ENCODE measurements around the gene TMEM107.
"Not testable (repeated sequence)": the region's sequence is repeated elsewhere in the genome, so short reads cannot be mapped to it uniquely, and the experiment has no call there.

The TMEM107 gene

DNA sequence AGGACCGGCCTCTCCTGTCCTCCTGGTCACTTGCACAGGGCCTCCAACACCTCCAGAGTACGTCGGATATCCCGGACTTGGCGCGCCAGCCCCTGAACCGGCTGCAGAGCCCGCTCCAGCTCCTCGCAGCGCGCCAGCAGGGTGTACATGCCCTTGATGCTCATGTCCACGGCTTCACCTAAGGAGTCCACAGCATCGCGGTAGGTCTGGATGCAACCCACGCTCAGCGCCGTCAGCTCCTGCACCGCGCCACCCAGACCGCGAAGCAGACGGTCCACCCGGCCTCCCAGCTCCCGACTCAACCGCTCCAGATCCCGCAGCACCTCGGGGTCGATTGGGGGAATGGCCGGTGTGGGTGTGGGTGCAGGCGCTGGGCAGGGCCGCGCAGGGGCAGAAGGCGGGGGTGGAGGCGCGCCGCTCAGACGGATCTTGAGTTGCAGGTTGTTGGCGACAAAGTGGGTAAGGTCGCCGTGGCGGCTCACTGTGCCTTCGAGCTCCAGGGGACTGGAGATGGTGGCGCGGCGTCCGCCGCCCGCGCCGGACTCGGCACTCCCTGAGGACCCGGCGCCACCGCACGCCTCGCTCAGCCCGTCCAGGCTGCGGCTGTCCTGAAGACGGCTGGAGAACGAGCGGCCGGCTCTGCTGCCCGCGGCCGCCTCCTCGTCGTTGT lies 13.0 kb upstream of the TMEM107 start:
- no peak for DNase-seq

DNA sequence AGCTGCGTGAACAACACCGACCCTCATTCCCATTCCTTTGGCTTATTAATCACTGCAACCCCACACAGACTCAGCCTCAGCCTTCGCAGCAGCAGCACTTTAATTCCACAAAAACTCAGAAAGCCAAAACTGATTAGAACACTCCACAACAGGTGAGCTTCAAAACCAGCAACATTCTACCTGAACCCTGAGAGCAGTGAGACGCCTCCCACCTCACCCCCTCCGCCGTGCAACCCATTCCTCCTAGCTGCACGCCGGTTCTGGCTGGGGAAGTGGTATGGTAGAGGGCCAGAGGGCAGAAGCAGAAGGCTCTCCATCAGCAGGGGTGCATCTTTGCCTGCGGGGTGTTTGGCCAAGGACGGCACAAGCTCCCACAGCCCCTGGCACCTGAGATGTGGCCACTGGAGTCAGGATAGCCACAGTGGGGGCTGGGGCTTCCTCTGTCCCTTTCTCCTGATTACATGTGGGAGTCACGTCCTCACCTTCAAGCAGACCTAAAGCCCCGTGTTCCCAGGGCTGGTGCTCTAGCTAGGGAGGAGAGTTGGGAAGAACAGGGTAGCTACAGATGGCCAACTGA lies 12.2 kb upstream of the TMEM107 start:
- no peak for DNase-seq

DNA sequence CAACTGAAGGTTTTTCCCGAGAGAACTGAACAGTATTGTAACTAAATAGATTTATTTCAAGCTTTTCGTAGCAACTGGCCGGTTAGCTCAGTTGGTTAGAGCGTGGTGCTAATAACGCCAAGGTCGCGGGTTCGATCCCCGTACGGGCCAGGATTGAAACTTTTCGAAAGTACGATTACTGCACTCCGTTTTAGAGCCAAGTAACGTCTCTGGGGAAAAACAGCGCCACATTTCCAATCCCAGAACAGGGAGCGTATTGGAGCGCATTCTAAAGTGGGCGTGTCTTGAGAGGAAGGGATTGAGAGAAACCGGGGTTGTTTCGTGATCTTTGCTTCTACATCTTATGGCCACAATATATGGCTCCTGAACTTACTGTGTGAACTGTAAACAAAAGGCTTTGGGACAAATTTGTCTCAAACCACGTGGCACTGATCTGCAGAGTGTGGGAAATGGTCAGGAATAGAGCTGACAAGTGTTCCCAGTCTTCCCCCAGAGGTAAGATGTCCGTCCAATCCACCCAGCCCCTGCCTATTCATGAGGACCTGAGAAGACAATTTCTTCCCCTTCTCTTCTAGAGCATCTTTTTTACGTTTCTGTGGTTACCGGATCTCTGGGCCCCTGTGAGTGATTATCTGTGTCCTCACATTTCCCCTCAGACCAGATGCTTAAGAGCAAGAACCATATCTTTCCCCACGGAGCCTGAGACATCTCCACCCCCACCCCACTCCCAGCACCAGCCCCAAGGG lies 11.5 kb upstream of the TMEM107 start:
- peak; percentile 98 for DNase-seq

DNA sequence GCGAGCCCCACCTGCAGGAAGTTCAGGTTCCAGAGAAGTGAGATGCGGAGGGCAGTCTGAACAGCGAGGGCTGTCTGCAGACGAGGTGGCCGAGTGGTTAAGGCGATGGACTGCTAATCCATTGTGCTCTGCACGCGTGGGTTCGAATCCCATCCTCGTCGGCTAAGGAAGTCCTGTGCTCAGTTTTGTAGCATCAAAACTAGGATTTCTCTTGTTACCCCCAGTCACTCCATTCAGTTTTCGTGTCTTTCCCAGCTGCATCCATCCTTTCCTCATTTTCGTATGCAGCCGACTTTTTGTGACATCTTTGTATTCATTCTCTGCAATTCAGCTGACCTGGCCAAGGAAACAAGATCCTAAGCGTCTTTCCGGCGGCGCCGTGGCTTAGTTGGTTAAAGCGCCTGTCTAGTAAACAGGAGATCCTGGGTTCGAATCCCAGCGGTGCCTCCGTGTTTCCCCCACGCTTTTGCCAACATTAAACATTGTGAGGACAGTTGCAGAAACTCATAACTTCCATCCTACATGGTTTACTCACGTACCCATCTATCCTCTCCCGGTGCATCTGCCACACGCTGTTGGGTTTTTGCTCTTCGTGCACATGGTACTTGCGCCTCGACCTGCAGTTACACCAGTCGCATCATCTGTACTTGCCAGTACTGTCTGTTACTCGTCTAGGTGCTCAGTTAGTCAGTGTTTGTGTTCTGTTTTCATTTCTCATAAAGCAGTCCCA lies 10.8 kb upstream of the TMEM107 start:
- peak; percentile 96 for DNase-seq

DNA sequence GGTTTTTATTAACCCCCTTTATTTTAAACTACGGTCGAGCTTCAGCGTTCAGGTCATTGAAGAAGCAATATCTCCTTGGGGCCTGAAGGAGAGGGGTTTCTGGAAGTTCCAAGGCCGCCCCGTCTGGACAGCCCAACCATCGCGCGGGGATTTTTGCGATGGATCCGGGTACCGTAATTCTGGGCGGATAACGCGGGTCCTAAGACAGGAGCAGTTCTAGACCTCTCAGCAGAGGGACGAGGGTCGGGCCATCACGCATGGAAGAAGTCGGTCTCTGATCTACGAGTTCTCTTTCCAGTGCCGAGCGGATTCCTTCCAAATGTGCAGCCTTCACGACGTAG lies 10.2 kb upstream of the TMEM107 start:
- no peak for DNase-seq

DNA sequence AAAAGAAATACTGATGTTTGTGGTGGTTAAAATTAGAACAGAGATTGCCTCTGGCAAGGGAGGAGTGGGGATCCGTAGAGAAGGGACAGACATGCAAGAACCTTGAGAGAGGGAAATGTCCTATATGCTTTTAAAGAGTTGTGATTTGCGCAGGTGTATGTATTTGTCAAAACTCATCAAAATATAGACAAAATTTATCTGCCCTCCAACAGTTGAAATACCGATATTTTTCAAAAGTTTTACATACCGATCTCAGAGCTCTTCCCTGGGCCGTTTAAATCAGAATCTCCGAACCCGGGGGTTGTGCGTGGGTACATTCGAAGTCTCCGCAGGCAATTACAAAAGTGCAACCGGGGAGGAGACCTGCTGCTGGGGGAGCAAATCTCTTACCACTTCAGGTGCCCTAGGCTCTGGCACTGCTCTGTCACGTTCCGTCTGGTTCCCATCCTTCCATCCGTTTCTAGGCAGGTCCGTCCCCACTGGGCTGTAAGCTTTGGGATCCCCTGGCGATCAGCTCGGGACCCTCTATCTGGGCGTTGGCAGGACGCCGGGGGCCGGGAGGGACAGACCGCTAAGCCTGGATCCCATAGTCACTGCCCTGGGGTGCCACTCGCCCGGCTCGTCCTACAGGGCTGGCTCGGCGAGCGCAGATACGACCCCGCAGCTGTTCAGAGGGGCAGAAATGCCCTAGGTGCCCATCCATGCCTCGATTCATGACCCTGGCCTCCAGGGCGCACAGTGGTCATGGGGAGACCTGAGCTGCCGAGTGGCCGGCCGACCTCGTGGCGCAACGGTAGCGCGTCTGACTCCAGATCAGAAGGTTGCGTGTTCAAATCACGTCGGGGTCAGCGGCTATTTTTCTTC lies 9.6 kb upstream of the TMEM107 start:
- DNase-seq, result peak; percentile 83

DNA sequence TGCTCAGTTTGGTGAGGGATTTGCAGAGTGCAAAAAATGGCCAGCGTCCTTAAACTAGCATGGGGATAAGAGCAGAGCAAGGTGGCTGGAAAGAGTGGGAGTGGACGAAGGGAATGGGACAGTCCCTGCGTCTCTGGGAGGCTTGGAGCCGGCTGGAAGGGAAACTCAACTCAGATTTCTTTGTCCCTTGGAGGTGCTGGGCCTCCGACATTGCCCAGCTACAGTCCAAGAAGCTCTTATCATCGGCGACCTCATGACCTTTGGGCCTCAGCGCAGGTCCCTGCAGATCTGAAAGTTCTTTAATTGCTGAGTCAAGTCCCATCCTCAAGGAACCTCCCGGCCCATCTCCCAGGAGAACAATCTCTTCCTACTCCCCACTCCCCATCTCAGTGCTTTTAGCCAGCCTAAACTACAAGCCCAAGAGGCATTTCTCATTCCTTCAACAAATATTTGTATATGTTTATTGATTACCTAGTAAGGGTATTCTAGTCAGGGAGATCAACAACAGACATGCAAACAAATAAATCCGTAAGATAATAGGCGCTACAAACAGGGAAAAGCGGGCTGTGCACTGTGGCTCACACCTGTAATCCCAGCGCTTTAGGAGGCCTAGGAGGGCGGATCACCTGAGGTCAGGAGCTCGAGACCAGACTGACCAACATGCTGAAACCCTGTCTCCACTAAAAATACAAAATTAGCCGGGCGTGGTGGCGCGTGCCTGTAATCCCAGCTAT lies 985 bp upstream of the TMEM107 start:
- no peak for DNase-seq

DNA sequence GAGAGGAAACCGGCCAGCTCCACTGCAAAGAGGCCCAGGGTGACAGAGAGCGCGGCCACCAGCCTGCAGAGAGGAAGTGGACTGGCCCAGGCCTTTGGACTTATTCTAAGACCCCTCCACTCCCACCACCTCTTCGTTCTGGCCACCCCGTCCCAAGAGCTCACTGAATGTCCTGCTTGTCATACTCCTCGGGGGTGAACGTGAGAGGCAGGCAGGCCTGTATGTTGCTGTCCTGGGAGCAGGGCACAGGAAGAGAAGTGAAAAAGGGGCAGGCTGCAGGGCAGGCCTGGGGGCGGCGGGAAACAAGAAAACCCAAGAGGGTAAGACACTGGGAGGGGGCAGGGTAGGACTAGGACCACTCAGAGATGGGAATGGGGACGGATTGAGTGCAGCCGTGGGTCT lies 384 bp downstream of the TMEM107 start:
- no peak for DNase-seq

DNA sequence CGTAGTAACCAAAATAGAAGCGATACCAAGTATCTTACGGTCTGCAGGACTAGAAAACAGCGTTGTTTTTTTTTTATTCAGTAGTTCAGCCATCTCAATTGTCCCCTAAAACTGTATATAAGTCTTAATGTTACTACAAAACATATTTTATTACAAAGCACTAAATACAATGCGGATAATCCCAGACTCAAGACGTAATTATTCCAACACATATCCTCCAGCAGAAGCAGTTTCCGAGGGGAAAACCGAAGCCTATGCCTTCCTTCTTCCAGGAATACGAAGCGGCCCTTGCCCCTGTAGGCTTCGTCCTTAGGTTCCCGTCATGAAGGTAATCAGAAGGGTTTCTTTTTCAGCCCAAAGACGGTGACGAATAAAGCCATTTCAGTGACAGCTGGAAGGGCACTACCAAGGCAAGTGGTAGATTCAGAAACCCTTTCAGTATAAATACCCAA lies 2.3 kb downstream of the TMEM107 start:
- DNase-seq, result no peak

DNA sequence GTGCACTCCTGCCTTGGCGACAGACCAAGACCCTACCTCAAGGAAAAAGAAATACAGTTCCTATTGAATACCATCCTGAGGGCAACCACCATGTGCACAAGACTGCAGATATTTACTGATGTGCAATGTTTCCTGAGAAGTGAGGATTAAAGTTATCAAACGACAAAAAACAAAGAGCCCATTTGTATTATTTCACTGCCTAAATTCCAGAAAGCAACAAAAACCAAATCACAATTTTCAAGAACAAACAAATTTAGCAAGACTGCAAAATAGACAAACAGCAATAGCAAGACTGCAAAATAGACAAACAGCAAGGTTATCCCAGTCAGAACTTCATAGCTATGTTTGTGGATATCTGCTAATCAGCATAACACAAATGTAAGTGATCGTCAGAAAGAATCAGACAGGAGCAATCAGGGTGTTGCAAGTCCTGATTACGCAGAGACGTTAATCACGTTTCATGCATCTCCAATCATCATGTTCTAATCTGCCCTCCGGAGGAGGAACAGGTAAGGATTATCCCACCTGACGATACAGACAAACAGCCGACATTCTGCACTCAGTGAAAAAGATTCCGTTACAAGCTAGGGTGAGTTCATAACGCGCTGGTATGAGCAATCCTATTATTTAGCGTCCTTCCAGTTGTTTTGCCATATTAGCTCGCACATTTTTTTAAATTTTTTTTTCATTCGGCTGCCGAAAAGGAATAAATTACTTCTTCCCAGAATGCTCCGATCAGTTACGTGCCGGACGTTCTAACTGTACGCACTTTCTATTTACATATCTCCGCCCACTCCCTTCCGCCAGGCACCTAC lies 2.9 kb downstream of the TMEM107 start:
- DNase-seq, result peak; percentile 95

DNA sequence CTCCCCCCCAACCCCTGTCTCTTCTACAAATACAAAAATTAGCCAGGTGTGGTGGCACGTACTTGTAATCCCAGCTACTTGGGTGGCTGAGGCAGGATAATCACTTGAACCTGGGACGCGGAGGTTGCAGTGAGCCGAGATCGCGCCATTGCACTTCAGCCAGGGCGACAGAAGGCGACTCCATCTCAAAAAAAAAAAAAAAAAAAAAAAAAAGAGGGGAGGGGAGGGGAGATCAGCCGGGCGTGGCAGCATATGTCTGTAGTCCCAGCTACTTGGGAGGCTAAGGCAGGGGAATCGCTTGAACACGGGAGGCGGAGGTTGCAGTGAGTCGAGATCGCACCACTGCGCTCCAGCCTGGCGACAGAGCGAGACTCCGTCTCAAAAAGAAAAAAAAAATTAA lies 6.0 kb downstream of the TMEM107 start:
- not testable (repeated sequence) for DNase-seq

DNA sequence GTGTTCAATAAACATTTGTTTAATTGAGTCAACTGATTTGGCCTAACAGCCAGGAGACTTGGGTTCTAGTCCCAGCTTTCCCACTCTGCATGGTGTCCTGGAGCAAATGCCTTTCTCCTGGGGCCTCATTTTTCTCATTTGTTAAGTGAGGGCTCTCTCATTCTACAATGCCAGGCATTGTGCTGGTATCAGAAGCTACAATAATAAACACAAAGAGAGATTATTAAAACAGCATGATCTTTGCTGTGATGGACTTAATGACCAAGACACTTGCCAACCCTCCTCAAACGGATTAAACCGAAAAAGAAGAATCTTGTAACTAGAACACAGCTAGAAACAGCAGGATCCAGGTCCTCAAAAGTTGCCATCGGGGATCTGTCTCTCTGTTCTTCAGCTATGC lies 8.7 kb downstream of the TMEM107 start:
- DNase-seq, result no peak

DNA sequence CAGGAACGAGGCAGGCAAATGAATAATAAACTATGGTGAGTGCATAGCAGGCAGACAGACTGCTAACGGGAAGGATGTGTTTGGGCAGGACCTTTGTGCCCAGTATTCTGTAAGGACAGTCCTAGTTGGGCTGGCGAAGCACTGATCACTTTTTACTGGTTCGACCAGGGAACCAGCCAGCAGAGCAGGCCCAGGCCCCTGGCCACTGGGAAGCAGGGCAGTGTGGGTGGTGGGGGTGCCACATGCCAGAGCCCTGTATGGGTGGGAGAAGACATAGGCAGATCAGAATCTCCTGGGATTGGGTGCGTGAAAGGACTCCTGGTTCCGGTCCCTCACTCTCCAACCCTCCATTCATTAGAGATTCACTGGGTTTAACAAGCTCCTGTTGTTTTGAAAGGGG lies 9.4 kb downstream of the TMEM107 start:
- no peak for DNase-seq

DNA sequence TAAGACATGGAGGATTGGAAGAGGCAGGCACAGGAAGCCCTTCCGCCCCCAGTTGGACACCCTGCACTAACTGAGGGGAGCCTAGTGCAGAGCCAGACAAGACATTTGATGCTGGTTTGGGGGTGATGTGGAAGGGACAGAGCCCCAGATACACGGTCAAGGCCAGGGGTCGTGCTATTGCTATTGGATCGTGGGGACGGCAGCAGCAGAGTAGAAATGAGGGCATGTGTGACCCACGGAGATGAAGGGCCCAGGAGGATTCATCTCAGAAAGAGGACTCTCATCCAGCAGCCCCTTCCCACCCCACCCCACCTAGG lies 11.4 kb downstream of the TMEM107 start:
- no peak for DNase-seq

DNA sequence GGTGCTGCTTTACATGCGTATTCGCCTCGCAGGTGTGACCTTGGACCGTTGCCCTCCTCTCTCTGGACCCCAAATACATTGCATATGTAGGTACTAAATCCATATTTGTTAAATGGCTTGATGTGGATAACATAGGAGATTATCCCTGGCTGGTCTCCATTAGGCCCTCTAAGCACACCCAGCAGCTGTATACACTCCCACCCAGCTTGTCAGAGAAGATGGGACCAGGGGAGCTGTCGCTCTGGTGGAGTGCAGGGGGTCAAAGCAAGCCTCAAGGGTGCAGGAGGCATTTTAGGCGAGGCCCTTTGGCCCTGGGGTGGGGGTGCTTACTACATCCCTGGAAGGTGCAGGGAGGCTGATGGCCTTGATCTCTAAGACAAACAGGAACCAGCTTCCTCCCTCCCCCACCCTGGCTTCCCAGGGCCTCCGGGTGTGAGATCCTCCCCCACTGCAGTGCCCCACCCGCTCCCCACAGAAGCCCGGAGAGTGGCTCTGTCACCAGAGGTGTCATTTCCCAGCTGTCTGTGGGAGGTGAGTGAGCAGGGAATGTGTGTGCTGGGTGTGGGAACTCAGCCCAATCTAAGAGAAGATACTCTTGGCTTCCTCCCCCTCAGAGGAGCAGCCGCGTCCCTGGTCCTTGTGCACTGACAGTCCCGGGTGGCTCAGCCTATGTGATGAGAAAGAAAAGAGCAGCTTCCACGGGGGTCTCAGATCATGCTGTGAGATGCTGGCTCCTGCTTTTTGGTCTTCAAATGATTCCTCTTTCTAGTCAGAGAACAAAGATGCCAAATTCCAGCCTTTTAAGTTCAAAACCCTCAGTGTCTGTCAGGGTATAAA lies 12.0 kb downstream of the TMEM107 start:
- DNase-seq, result peak; percentile 21

DNA sequence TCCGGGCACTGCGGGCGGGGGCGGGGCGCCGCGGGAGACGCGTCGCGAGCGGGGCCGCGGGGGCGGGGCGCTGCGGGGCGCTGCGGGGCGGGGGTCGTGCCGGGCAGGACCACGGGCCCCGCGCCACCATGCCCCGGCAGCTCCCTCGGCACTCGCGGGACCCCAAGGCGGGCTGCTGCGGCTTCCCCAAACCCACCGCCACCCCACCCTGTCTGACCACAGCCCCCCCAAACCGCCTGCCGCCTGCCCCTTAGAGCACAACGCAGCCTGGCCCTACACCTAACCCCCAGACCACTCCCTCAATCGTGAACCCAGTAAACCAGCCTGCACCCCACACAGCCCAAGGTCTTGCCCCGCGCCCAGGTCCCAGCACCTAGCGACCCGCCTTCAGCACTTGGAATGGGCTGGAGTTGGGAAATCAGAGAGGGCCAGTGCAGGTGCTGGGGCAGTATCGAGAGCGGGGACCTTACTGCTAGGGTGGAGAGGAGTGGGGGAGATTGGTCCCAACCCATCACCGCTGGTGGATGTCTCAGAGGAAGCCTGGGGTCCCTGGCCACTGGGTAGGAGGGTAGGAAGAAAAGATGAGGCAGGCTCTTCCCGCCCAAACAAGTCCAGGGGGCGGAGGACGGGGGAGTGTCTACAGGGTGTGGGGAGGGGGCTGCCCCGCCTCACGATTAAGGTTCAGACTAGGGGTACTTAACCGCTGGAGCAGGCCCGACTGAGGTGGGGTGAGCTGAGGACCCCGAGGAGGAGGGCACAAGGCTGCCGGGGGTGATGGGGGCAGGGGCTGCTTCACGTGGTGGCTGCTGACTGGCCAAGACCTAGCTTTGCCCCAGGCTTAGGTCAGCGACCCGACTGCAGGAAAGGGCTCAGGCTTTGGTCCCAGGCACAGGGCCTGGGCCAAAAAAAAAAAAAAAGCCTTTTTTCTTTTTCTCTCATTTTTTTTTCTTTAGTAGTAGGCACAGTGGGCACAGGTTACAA lies 12.9 kb downstream of the TMEM107 start:
- DNase-seq, result peak; percentile 35

DNA sequence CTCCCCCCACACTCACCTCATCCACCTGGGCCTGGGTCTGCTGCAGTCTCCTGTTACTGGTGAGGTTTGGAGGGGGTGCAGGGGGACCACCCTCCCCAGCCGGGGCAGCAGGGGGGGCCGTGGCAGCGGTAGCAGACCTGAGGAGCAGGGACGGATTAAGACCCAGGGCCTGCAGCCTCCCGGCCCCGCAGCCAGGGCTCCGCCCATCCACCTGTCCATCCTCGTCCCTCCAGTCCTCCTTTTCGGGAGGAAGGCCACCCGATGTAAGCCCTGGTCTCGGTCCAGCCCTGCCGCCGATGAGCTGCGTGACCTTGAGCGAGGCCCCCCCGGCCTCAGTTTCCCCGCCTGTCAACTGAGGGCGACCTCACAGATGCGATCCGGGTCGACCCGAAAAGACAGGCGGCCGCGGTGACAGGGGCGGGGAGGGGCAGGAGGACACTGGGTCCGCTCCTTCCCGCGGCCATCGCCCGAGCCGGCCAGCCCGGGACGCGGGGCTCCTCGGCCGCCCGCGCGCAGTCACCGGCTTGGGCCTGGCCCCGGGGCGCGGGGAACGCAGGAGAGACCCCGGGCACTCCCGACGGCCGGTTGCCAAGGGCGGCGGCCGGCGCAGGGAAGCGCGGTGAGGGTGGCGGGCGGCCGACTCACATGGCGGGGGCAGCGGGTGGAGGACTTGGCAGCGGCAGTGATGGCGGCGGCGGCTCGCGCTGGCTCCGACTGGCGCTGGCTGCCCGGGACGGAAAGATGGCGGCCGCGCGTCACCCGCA lies 13.8 kb downstream of the TMEM107 start, which contains the start of gene VAMP2:
TSS of gene VAMP2 (minus strand) at position 716 of the 764 bp plus-strand sequence. CDS start at position 647, 69 bp downstream.
- no peak for DNase-seq
